Caco-2 (cell line): ENCODE measurements around the gene NCKAP5. TPM values are rescaled to one million over a fixed set of nuclear protein-coding genes. Genes with fewer than 3 reads are reported as not detected.

Source experiments
- BruUV-seq: library from RNA; stranded (reverse); fragments of 400-500 nt; replicated peaks from 2 replicates; lab custom pipeline; 2021; lab: Mats Ljungman, UMichigan
- CTCF ChIA-PET: fragments of 300-600 bp; sonication (Branson Sonifier 250); formaldehyde crosslinking; loops from one replicate; lab custom pipeline; 2022; ENCODE audit warnings: antibody characterized with exemption; lab: Charles Lee
- POLR2A ChIA-PET: fragments of 300-600 bp; sonication (Branson Sonifier 250); formaldehyde crosslinking; loops from one replicate; lab custom pipeline; 2022; ENCODE audit warnings: antibody characterized with exemption; lab: Charles Lee
- DNase-seq, 2 experiments: peaks; one replicate each; pipeline versions ENCODE4 v3.0.0 to v3.0.0-alpha.2; 2020 to 2022
- H3K27me3 ChIP-seq: replicated peaks from 2 replicates; pipeline ENCODE4 v1.6.0; 2011; ENCODE audit warnings: low read length; ENCODE audit not compliant: control insufficient read depth, insufficient read depth
- H3K36me3 ChIP-seq: 2 replicates; pipeline ENCODE4 v1.5.1; 2011; ENCODE audit warnings: low read length; ENCODE audit not compliant: control insufficient read depth, insufficient read depth
- H3K4me1 ChIP-seq: fragments of 250-450 bp; sonication (Bioruptor Pico); 2 replicates; pipeline ENCODE4 v1.5.1; 2020; ENCODE audit warnings: mild to moderate bottlenecking
- H3K4me3 ChIP-seq: 2 replicates; pipeline ENCODE4 v1.5.1; 2011; ENCODE audit warnings: low read depth, mild to moderate bottlenecking, control low read depth, low read length
- H3K9me3 ChIP-seq: fragments of 250-450 bp; sonication (Bioruptor Pico); 2 replicates; pipeline ENCODE4 v1.5.1; 2020; ENCODE audit warnings: mild to moderate bottlenecking, moderate library complexity
- H3K27ac Mint-ChIP-seq: one replicate; pipeline ENCODE4 v1.8.0; 2022; ENCODE audit warnings: mixed read lengths; ENCODE audit not compliant: unreplicated experiment
- H3K27me3 Mint-ChIP-seq: one replicate; pipeline ENCODE4 v1.8.0; 2022; ENCODE audit warnings: mixed read lengths; ENCODE audit not compliant: insufficient read depth, unreplicated experiment
- H3K36me3 Mint-ChIP-seq: one replicate; pipeline ENCODE4 v1.8.0; 2022; ENCODE audit warnings: mild to moderate bottlenecking, mixed read lengths; ENCODE audit not compliant: insufficient read depth, unreplicated experiment
- H3K4me1 Mint-ChIP-seq: one replicate; pipeline ENCODE4 v1.8.0; 2022; ENCODE audit warnings: low read depth, mixed read lengths; ENCODE audit not compliant: unreplicated experiment
- H3K4me3 Mint-ChIP-seq: one replicate; pipeline ENCODE4 v1.8.0; 2022; ENCODE audit warnings: mild to moderate bottlenecking, moderate library complexity, mixed read lengths; ENCODE audit not compliant: unreplicated experiment
- H3K9me3 Mint-ChIP-seq: one replicate; pipeline ENCODE4 v1.8.0; 2022; ENCODE audit warnings: mixed read lengths; ENCODE audit not compliant: unreplicated experiment
- intact Hi-C: fragments of 100-400 bp; cut with micrococcal nuclease; formaldehyde crosslinking; loops from one replicate; pipeline ENCODE4 v1.10.0; 2022; ENCODE audit not compliant: unreplicated experiment
- total RNA-seq: library from RNA; stranded (reverse); gene quantifications from 2 replicates; pipeline ENCODE4 v1.2.3, GENCODE V29; 2022
- TF ChIP-seq, protein P1 (sequence below), 2 experiments: fragments of 200-600 bp in 1 of 2; IDR thresholded peaks; 1 replicate in 1 of 2; 2 replicates in 1 of 2; pipeline versions ENCODE4 v1.5.1 to v1.8.0; 2011 to 2022; ENCODE audit warnings: antibody characterized with exemption in 1 of 2, control low read depth in 1 of 2, inconsistent platforms in 1 of 2, low read depth in 1 of 2, low read length in 1 of 2, mild to moderate bottlenecking in 1 of 2, moderate library complexity in 1 of 2; ENCODE audit not compliant: insufficient read depth in 1 of 2, severe bottlenecking in 1 of 2, unreplicated experiment in 1 of 2

Gene NCKAP5
- total RNA-seq, 1 experiment from 2014 or later = 3.8 TPM

DNA sequence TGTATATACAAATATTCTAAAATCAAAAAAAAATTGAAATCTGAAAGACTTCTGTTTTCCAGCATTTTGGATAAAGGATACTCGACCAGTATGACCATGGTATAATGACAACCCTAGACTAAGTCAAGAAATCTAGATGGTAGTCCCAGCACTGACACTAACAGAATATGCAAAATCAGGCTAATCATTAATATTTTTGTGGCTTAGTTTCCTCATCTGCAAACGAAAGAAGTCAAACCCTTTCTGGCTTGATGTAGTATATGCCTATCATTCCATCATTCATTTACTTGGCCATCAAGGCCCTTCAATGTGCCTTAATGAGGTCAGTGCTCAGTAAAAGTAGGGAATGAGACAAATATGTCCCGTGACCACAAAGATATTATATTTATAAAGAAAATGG is 83.5 kb downstream of the NCKAP5 start:
- Histone ChIP-seq H3K4me3 (no peak overlapping the region), H3K27me3 (no peaks in the 10 kb centered on the region; the same call in 1 of the 2 replicates), H3K36me3 (no peaks in the 10 kb centered on the region), H3K4me1 (no peaks in the 10 kb centered on the region), H3K9me3 (no peaks in the 10 kb centered on the region)
- intact Hi-C loops = no loop called here
- peaks cover 5% of the 10 kb centered on the region for H3K4me1 Mint-ChIP-seq
- no peaks in the 10 kb centered on the region for H3K27me3 Mint-ChIP-seq
- H3K4me3 Mint-ChIP-seq = no peak overlapping the region
- H3K36me3 Mint-ChIP-seq = no peaks in the 10 kb centered on the region
- TF ChIP-seq, protein P1, sequence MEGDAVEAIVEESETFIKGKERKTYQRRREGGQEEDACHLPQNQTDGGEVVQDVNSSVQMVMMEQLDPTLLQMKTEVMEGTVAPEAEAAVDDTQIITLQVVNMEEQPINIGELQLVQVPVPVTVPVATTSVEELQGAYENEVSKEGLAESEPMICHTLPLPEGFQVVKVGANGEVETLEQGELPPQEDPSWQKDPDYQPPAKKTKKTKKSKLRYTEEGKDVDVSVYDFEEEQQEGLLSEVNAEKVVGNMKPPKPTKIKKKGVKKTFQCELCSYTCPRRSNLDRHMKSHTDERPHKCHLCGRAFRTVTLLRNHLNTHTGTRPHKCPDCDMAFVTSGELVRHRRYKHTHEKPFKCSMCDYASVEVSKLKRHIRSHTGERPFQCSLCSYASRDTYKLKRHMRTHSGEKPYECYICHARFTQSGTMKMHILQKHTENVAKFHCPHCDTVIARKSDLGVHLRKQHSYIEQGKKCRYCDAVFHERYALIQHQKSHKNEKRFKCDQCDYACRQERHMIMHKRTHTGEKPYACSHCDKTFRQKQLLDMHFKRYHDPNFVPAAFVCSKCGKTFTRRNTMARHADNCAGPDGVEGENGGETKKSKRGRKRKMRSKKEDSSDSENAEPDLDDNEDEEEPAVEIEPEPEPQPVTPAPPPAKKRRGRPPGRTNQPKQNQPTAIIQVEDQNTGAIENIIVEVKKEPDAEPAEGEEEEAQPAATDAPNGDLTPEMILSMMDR (IDR thresholded peaks at IDR 0.05; ENCODE audit: insufficient read depth in 1 of 2, low read depth in 1 of 2, low read length in 1 of 2, severe bottlenecking in 1 of 2, unreplicated experiment in 1 of 2) = no peak
- no peak overlapping the region for H3K27ac Mint-ChIP-seq
- no peak for DNase-seq
- BruUV-seq = no TSS peak
- CTCF ChIA-PET = no interaction called here
- H3K9me3 Mint-ChIP-seq = no peaks in the 10 kb centered on the region
- POLR2A ChIA-PET = no interaction called here

DNA sequence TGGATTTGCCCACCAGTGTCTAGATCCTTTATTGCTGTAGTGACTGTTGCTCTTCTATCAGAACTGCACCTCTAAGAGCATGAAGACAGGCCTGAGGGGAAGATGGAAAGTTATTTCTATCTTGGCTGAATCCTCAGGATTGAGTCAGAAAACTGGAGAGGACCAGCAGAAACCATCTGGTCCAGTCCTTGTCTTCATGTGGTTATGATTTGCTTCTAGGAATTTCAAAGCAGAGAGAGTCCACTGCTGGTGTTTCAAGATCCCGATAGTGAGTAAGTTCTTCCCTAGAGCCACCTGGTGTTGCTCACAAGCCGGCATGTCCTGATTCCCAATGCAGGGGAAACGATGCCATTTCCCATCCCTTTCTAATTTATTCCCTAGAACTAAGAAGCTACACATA is 84.2 kb downstream of the NCKAP5 start:
- Histone ChIP-seq H3K9me3 (no peaks in the 10 kb centered on the region), H3K4me1 (no peaks in the 10 kb centered on the region), H3K36me3 (no peaks in the 10 kb centered on the region), H3K4me3 (no peak overlapping the region), H3K27me3 (no peaks in the 10 kb centered on the region; the same call in 1 of the 2 replicates)
- no peak overlapping the region for H3K4me3 Mint-ChIP-seq
- ChIA-PET CTCF (interaction anchor here (0.7 kb wide), 1 partner anchor 71 kb away, joined by 4 read pairs; no protein-coding TSS in a partner anchor), POLR2A (no interaction called here)
- intact Hi-C loops = no loop called here
- H3K36me3 Mint-ChIP-seq = no peaks in the 10 kb centered on the region
- DNase-seq = no peak
- BruUV-seq = no TSS peak
- H3K27me3 Mint-ChIP-seq = no peaks in the 10 kb centered on the region
- no peaks in the 10 kb centered on the region for H3K9me3 Mint-ChIP-seq
- TF ChIP-seq, protein P1 (IDR thresholded peaks at IDR 0.05; ENCODE audit: insufficient read depth in 1 of 2, low read depth in 1 of 2, low read length in 1 of 2, severe bottlenecking in 1 of 2, unreplicated experiment in 1 of 2) = no peak
- peaks cover 5% of the 10 kb centered on the region for H3K4me1 Mint-ChIP-seq
- no peak overlapping the region for H3K27ac Mint-ChIP-seq

DNA sequence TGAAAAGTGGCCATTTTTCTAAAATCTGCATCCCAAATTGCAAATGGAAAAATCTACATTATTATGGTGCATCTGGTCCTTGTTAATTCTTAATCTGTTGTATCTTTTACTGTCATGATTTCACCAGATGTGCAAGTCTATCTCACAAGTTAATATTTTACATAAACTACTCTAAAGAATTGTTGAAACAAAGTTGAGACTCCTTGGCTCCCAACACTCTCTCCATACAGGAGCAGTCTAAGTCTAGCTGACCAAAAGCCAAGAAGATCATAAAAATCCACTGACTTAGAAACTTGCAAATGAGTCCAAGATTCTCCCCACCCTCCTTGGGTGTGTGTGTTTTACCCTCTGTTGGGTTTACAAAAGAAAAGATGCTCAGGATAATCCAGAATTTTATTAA is 85.1 kb downstream of the NCKAP5 start:
- POLR2A ChIA-PET = no interaction called here
- intact Hi-C loops = no loop called here
- no peaks in the 10 kb centered on the region for H3K9me3 Mint-ChIP-seq
- CTCF ChIA-PET = interaction anchor here (0.7 kb wide), 1 partner anchor 70 kb away, joined by 4 read pairs; no protein-coding TSS in a partner anchor
- BruUV-seq = no TSS peak
- no peaks in the 10 kb centered on the region for H3K27me3 Mint-ChIP-seq
- no peak for DNase-seq
- TF ChIP-seq, protein P1 (IDR thresholded peaks at IDR 0.05; ENCODE audit: insufficient read depth in 1 of 2, low read depth in 1 of 2, low read length in 1 of 2, severe bottlenecking in 1 of 2, unreplicated experiment in 1 of 2) = no peak
- H3K4me1 Mint-ChIP-seq = peaks cover 5% of the 10 kb centered on the region
- no peak overlapping the region for H3K27ac Mint-ChIP-seq
- Histone ChIP-seq H3K9me3 (no peaks in the 10 kb centered on the region), H3K36me3 (no peaks in the 10 kb centered on the region), H3K4me1 (no peaks in the 10 kb centered on the region), H3K27me3 (no peaks in the 10 kb centered on the region; the same call in 1 of the 2 replicates), H3K4me3 (no peak overlapping the region)
- no peaks in the 10 kb centered on the region for H3K36me3 Mint-ChIP-seq
- H3K4me3 Mint-ChIP-seq = no peak overlapping the region
